ENCODE data around the gene CLEC16A.

The CLEC16A gene

GRCh38 chr16:11080999-11081630, 136.8 kb downstream of the CLEC16A start:
- FAIRE-seq, result no peak
- no peak for DNase-seq (ENCODE audit: low spot score)

DNA sequence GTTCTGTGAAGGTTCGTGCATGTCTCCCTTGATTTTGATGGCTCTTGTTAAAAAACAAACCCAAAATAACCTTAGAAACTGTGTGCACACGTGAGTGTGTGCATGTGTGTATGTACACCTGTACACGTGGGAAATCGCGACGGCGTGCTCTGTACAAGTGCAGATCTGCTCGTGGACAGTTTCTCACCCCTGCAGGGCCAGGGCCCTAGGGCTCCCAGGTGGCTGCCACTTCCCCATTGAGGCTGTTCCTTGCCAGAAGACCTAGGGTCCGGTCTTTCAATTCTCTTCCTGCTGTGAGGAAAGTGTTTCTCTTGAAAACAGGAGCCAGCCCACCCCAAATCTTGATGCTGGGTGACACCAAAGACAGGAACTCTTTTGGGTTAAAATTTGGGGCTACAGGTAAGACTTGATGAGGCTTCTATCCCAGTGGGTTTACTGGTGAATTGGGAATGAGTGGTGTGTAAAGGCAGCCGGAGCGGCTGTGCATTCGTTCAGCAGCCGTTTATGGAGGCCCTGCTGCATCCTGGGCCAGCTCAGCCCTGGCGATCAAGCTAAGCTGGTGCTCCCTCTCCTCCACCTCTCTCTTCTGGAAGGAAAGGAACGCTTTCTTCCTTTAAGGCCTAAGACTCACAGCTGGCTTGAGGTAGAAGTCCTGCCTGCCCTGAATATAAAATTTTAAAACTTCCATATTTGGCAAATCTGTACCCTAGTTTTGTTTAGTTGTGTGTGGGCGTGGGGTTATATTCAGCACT, 137.9 kb downstream of the CLEC16A start:
- DNase-seq (ENCODE audit: low spot score) (no peak), FAIRE-seq (no peak)

DNA sequence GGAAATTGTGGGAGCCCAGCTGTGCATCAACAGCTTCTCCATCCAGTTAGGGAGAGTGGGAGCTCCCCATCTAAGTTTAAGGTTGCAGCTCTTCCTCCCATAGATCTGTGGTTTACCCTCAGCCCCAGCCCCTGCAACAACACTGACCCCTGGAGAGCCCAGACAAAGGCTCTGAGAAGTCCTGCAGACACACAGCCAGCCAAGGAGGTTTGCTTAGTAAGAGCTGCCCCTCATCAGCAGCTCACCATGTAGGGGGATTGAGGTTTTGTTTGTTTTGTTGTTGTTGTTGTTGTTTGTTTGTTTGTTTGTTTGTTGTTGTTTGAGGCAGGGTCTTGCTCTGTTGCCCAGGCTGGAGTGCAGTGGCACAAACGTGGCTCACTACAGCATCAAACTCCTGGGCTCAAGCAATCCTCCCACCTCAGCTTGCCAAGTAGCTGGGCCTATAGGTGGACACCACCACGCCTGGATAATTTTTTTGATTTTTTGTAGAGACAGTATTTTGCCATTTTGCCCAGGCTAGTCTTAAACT, 138.6 kb downstream of the CLEC16A start:
- DNase-seq (ENCODE audit: low spot score) (no peak), FAIRE-seq (no peak)

- peak; percentile 58 for DNase-seq (ENCODE audit: low spot score)
- no peak for FAIRE-seq
Measured at GRCh38 chr16:11084484-11084875, 140.1 kb downstream of the CLEC16A start.

DNA sequence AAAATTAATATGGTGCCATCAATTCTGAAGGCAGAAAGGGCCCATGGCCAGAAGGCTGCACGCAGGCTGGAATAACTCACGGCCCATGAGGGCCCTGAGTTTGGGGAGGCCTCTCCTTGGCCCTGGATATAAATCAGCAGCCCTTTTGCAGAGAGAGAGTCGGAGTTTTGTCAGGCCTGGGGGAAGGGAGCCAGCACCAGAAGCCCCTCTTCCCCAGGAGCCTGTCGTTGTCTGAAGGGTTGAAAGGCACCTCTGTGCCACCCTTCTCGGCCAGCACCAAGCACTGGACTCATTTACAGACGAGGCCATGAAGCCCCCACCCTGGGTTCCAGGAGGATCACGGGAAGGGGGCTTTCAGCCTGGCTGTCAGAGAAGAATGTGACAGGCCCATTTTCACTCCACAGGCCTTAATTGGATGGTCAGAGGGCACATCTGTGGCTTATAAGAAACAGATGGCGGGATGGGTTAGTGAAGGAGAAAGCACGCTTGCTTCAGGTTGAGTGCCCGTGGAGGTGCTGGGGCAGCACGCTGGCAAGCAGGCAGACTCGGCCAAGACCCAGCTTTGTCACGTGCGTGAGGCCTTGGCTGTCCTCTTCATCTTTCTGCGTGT, 140.6 kb downstream of the CLEC16A start:
- no peak for FAIRE-seq
- no peak for DNase-seq (ENCODE audit: low spot score)

DNA sequence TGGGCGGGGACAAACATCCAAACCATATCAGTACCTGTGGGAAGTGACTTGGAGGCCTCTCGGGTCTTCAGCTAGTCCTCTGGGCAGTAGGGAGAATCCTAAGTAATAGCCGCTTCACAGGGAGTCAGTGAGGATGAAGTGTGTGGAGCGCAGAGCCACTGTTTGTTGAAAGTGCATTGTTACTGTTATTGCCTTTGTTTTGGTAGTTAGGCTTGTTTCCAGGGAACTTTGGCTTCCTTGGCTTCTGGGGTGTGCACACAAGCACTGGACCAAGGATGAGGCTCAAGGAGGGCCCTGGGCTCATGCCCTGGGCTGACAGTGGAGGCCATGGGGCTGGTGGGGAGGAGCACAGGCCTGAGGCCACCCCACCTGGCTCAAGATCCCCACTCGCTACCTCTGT, 141.6 kb downstream of the CLEC16A start:
- DNase-seq (ENCODE audit: low spot score) (no peak), FAIRE-seq (no peak)

GRCh38 chr16:11087691-11088073, 143.3 kb downstream of the CLEC16A start:
- no peak for FAIRE-seq

DNA sequence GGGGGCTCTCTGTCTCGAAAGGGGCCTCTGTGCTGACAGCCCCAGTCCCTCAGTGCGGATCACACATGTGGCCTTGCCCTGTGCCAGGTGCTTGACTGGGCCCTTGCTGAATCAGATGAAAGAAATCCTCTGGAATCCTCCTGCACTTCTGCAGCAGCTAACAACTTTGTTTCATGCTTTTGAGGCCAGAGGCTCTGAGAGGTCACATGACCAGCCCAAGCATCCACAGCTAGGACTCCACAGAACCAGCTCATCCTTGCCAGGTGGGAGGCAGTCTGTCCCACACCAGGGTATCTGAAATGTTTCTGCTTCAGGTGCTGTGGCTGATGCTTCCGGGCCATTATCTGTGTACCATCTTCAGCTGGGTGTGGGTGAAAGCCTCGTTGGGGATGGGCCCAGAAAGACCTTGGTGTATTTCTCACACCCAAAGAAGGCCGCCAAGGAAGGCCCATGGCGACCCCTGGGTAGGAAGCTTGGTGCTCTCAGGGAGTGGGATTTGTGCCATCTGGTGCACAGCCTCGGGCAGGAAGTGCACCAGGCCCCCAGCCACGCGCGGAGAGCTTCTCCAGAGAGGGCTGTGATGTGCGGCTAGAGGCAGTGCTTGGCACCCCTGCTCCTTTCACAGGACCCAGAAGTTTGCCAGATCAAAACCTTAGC, 143.8 kb downstream of the CLEC16A start:
- FAIRE-seq (no peak), DNase-seq (ENCODE audit: low spot score) (no peak)

More at GRCh38 chr16:11087691-11088073, 143.3 kb downstream of the CLEC16A start:
- DNase-seq (ENCODE audit: low spot score), result no peak

- DNase-seq (ENCODE audit: low spot score), result no peak
- no peak for FAIRE-seq
Measured at GRCh38 chr16:11088831-11089230, 144.5 kb downstream of the CLEC16A start.

- FAIRE-seq (no peak), DNase-seq (ENCODE audit: low spot score) (no peak)
Measured at GRCh38 chr16:11089504-11090124, 145.2 kb downstream of the CLEC16A start.

- no peak for FAIRE-seq
- DNase-seq (ENCODE audit: low spot score), result no peak
Measured at GRCh38 chr16:11090232-11090631, 145.9 kb downstream of the CLEC16A start.

DNA sequence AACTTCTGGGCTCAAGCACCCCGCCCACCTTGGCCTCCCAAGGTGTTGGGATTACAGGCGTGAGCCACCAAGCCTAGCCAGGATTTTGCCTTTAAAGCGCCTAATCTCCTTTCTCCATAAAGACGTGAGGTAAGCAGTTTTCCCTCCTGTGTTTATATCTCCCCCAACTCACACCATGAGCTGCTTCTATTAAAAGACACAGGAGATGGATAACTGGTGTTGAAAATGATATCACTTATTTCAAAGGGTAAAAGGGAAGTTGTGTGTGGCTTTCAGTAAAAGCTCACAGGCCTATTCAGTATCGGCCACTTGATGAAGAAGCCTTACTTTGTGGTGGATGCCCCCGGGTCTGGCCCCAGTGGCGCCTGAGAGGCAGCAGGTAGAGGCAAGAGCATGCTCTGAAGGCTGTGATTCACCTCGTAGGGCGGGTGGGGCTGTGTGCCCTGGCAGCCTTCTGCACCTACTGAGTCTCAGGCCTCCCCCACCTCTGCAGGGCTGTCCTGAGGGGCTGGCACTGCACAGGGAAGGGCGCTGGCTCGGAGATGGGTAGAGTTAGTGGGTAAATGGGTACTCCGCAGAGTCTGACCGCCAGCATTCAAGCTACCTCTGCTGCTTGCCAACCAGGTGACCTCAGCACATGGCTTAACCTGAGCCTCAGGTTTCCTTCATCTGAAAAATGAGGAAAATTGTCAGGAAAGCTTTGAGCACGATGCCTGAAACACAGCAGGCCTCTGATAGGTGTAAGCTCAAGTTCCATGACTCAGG, 146.8 kb downstream of the CLEC16A start:
- DNase-seq (ENCODE audit: low spot score), result no peak
- no peak for FAIRE-seq

DNA sequence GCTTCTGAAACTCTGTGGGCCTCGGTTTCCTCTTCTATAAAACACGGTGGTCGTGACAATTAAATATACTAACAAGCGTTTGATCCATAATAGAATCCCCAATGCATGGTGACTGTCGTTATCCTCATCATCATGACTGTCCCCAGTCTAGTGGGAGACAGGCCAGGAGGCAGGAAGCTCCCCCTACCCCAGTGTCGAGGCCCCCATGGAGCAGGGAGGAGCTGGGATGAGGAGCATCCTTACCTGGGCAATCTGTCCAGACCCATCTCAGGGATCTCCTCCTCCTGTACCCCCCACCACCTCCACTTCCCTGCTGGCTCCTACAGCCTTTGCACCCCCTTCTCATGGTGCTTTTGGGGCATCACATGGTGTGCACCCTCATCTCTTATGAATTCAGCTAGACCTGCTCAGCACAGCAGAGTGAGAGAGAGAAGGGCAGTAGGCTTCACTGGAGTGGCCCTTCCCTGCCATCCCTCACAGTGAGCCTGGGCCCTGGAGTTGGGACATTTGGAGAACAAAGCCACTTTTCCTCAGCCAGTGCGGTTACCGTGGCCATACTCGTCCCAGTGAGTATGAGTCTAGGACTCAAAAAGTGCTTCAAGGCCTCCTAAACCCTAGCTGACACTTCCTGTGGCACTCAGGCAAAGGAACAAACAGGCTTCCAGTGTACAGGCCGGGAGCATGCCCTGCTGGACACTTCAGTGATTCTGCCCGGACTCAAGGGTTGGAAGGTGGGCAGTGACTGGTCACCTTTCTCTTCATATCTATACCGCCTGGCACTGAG, 148.6 kb downstream of the CLEC16A start:
- no peak for DNase-seq (ENCODE audit: low spot score)
- FAIRE-seq, result no peak

GRCh38 chr16:11093572-11094074, 149.3 kb downstream of the CLEC16A start:
- DNase-seq (ENCODE audit: low spot score), result no peak
- no peak for FAIRE-seq

DNA sequence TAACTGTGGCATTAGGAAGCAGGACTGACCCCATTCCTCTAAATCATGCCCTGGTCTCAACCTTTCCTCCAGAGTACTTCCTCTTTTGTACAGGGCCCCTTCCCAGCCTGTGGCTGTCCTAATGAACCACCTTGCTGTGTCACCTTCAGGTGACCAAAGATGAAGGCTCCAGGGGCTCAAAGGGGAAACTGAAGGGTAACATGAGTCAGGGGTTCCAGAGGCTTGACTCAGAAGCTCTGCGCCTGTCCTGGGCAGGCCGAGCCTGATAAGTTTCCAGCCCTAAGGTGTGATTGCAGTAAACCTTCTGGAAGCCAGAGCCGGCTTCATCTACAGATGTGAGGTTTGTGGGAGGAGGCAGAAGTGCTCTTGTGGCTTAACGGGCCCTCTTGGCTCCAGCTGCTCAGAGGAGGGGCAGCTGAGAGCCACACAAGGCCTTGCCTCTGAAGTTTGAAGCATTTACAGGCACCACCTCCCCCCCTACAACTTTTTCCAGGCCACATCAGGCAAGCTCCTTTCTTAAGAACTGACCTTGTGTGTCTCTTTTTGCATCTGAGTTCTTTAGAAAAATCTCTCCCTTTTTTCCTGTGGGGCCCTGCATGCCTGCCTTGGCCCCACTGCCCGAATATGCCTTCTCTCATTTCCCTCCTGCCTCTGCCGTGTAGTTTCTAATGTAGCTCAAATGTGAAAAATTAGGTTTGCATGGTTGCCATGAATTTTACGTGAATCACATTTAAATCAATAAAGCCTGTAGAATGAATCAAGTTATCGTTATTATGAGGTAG, 149.9 kb downstream of the CLEC16A start:
- DNase-seq (ENCODE audit: low spot score) (no peak), FAIRE-seq (no peak)

- FAIRE-seq (no peak), DNase-seq (ENCODE audit: low spot score) (no peak)
Measured at GRCh38 chr16:11094857-11095565, 150.6 kb downstream of the CLEC16A start.

DNA sequence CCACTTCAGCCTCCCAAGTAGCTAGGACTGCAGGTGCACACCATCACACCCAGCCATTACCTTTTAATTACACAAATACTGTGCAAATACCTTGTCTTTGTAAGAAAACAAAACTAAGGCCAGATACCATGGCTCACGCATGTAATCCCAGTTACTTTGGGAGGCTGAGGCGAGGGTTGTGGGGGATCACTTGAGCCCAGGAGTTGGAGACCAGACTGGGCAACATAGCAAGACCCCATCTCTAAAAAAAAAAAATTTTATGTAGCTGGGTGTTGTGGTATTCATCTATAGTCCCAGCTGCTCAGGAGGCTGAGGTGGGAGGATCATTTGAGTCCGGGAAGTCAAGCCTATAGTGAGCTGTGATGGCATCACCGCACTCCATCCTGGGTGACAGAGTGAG, 151.6 kb downstream of the CLEC16A start:
- DNase-seq (ENCODE audit: low spot score), result no peak
- no peak for FAIRE-seq

GRCh38 chr16:11097094-11097786, 152.9 kb downstream of the CLEC16A start:
- DNase-seq (ENCODE audit: low spot score), result no peak
- FAIRE-seq, result no peak
